DMS114 treated with DMSO at 0.1 percent for 48 hours (cell line): ENCODE results near the gene ACIN1.
"Not testable (repeated sequence)": the region's sequence is repeated elsewhere in the genome, so short reads cannot be mapped to it uniquely, and the experiment has no call there.

Source experiments
- DNase-seq: peaks from one replicate; lab custom pipeline; 2025; ENCODE audit not compliant: unreplicated experiment; lab: John Stamatoyannopoulos, UW

ACIN1 gene

DNA sequence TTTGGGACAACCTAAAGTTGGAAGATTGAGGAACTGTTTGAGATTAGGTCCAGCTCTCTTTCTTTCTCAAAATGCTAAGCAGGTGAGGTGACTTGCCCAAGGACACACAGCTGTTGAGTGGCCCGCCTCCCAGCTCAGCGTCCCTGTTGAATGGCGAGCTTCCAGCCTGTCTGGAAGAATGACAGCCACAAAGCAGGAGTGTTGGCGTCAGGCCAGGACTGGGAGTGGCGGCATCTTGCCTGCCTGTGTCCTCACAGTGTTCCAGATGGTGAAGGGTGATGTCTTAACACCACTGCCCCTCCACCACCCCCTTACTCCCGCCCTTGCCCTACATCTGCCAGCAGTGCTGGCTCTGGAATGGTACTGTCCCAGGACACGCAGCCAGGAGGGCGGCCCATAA lies 28.5 kb upstream of the ACIN1 start:
- no peak for DNase-seq

DNA sequence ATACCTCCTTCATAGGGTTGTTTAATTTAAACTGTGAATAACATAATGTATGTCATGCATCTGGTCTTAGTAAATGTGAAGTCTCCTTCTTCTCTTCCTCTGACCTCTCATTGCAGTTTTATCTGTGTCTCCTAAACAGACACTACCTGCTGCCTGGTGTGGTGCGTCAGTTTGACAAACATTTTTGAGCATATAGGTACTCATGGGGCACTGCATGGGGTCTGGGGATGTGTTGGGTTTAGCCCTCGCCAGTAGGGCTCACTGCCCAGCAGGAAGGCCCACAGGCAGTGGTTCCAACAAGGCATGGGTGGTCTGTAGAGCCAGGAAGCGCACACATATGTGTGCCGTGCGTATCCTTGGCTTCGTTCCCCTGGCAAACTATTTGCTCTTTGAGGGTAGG lies 27.1 kb upstream of the ACIN1 start:
- no peak for DNase-seq

DNA sequence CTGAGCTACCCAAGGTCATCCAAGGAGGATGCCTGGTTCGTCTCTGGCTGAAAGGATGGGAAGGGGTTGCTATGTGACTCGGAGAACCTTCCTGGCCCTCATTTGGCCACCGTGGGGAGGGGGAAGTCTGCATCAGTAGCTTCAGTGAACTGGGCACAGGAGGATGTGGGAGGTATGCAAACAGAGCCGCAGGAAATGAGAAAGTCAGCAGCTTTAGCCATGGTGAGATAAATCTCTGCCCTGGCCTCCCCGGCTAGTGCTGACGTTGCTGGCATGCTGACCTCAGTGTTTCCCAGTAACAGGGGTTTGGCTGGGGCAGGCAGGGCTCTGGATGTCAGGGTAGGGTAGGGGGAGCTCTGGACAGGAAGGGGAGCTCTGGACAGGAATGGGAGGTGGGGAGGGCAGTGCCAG lies 26.4 kb upstream of the ACIN1 start:
- no peak for DNase-seq

DNA sequence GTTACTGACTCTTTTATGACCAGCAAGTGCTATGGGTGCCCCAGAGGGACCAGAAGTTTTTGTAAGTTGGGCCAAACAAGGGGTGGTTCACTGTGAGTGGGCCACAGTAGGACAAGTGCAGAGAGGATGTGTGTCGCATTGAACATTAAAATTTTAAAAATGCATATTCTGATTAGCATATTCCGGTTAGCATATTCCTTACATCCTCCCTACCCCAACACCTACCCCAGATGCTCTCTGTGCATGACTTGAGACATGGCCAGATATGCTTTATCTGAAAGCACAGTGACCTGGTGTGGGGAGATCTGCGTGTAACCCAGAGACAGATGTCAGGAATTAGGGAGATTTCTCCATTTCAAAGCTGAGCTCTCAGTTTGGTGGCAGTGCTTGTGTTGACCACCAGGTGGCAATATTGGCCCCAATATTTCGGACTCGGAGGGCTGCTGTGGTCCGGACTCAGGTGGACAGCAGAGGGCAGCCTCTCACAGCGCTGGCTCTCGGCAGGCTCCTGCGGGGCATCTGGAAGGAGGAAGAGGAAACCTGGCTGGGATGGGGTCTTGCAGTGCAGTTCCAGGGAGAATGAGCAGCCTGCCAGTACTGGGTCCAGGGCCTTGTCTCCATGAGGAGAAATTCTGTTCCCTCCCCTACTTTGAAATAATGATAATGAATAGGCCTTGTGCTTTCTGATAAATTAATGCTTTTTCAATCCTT lies 25.8 kb upstream of the ACIN1 start:
- DNase-seq = peak; percentile 67

DNA sequence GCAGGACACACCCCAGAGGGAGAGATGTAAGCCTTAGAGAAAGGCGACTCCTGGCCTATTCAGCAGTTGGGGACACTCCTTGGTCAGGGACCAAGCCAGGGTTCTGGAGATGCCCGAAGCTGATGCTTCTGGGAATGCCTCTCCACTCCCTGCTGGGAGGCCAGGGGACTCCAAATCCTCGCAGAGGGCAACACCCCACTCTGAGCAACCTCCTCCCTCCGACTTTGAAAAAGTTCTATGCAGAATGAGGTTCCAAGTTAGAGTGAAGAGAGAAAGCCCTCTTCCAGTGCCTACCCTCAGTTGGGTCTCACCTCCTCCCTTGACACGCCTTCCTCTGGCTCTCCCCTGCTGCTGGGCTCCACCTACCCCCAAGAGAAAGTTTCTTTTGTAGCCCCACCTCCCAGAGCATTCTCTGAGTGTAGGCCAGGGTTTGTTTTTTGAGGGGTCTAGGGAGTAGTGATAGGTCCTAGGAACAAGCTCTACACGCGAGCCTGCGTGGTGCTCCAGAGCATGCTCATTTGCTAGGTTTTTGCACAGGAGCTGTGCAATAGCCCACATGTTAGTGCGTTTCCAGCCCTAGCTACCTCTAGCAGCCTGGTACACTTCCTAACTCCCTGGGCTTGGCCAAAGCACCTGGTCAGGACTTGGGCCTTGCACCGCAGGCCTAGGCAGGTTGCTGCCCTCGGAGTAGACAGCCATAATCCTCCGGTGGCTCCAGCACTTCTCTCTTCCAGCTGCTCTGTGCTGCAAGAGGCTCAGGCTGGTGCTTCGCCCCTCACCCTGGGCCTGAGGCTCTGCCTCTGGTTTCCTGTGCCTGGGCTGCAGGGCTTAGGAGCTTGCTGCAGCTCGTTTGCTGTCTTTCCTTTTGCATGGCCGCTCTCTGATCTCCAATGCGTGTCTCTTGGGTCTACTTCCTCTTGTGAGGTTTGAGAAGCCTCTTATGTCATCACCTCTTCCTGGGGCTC lies 24.7 kb upstream of the ACIN1 start:
- DNase-seq = no peak

DNA sequence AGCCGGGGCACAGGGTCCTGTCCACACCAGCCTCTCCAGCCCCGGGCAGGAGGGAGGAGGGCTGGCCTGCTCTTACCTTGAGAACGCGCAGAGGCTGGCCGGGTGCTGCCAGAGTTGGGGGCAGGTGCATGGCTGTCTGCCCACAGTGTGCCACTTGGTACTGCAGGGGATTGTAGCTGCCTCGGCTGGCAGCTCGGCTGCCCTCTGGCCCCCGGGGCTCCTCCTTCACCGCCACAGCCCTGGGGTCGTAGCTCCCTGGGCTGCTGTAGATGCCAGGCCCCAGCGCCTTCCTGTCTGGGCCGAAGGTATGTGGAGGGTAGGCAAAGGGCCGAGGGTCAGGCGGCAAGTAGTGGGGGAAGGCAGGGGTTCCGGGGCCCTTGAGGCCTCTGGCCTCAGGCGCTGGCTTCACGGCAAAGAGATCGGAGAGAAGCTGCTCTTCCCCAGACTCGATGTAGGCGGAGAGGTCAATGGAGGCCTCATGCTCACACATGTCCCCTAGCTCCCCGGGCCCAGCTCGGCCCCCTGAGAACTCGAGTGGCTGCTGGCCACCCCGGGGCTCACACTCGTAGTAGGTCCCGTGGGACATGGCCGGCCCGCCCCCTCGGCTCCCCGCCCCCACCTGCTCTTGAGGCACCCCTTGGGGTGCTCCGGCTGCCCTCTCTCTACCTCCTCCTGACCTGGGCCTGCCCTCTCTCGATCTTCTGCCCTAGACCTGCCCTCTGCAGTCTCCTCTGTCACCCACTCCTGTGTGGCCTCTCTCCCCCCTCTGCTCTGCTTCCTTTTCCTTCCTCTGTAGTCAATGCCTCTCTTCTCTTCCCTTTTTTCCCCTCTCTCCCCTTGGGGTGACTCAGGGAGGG lies 23.8 kb upstream of the ACIN1 start, which contains the start of gene CEBPE:
Gene CEBPE (minus strand): TSS at position 750 of the 857 bp plus-strand sequence. CDS start 164 bp downstream, at position 586.
- DNase-seq = no peak

DNA sequence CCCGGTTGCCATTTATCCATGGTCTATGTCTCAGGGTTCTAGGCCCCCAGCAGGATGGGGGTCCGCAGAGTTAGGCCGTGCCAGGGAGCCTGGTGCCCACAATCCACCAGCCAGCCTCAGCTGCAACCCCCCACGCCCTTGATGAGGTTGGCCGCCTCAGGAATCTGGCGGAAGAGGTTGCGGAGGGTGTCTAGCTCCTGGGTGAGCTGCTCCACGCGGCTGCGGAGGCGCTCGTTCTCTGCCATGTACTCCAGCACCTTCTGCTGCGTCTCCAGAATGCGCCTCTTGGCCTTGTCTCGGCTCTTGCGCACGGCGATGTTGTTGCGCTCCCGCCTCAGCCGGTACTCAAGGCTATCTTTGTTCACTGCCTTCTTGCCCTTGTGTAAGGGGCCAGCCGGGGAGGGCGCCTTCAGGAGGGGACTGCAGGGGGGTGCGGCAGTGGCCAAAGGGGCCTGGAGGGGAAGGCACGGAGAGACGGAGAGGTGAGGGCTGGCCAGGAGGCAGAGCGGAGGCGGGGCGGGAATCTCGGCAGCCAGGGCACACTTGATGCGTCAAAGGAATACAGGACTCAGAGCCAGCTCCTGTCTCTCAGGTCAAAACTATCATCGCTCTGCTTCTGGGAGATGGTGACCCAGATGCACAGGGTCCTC lies 22.6 kb upstream of the ACIN1 start:
- no peak for DNase-seq

DNA sequence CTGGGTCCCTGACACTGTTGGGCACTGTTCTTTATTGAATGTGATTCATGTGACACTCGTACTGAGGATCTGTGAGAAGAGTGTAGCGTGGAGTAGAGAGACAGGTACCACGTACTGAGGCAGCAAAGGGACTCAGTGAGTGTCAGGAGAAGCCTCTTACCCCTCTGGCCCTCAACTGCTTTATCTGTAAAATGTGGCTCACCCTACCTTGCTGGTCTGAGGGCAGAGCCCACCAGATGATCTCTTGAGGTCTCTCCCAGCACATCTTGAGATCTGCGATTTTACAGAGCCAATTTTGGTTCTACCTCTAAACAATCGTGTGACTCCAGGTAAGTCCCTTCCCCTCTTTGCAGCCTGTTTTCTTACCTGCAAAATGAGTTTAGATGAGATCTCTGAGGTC lies 21.0 kb upstream of the ACIN1 start:
- no peak for DNase-seq

DNA sequence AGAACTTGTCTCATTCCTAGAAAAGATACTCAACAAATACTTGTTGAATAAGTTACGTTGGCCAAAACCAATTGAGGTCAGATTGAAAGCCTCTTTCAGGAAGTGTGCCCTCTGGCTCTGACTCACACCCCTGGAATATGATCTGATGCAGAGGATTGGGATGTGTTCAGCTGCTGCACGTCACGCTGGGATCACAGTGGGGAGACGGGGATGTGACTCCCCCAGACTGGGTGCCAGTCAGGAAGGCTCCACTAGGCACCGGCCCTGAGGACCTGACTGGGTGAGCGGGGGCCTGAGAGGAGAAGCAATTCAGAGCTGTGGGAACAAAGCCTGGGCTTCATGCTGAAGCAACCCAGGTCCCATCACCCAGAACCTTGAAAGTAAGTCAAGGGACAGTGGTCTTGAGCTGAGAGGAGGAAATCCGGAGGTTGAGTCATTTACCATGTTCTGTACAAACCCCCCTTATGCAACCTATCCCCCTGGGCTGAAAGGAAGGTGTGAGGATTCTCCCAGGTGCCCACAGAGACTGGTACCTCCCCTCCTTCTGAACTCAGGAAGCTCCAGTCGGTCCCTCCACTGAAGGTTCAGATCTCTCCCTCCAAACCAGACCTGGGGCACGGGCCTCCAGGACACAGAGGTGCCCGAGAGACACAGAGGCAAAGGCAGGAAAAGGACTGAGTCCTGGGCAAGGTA lies 20.2 kb upstream of the ACIN1 start:
- DNase-seq = no peak

DNA sequence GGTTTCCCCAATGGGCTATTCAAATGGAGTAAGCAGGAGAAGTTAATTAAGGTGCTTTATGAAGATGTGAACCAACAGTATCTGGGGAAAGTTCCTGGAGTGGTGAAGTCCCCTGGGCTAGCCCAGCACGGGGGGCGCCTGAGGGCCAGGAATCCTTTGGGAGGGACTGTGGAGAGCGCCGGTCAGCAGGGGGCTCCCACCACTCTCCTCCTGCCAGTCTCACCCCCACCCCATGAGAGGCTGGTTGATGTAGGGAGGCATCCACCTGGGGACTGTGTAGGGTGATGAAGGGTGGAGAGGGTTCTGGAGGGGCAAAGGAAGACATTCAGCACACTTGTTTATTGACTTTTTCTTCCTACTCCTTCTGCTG lies 19.7 kb upstream of the ACIN1 start:
- DNase-seq = no peak

DNA sequence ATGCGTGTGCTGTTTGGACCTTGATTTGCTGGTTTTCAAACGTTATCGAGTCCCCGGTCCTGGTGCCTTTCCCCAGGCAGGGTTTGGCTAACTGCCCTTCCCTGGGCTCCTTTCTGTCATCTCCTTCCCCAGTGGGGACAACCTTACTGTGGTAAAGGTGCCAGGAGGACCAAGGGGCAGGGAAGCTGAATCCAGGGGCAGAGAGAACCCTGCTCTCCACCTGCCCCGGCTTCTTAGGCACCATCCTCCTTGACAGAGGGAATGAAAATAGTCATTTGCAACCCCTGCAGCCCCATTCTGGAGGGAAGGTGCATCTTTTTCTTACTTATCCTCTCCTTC lies 19.2 kb upstream of the ACIN1 start:
- DNase-seq = no peak

DNA sequence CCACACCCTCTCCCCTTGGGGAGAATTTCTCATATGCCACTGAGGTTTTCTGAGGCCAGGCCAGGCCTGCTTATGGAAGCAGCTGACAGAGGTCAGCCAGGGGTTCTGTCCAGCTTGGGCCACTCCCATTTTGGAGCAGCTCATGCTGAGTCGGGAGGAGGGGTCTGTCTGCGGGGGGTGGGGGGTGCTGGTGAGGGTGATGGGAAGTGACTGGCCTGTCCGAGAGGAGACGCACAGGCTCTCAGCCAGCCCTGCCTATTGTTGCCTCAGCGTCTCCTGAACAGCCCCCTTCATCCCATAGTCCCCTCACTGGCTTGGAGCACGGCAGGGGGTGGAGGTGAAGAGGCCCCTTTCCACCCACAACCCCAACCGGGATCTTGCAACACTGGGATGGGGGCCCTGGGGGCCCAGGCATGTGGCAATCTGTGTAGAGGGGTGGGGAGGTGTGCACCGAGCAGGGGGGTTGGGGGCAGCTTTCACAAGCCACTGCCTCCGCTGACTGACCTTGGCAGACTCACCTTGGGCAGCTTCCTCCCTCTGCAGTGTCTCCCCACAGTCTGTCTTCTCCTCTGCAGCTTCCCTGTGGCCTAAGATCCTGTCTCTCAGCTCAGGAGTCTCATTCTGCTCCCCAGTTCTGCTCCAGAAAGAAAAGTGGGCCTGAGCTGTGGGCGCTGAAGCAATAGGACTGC lies 18.6 kb upstream of the ACIN1 start:
- DNase-seq = no peak

DNA sequence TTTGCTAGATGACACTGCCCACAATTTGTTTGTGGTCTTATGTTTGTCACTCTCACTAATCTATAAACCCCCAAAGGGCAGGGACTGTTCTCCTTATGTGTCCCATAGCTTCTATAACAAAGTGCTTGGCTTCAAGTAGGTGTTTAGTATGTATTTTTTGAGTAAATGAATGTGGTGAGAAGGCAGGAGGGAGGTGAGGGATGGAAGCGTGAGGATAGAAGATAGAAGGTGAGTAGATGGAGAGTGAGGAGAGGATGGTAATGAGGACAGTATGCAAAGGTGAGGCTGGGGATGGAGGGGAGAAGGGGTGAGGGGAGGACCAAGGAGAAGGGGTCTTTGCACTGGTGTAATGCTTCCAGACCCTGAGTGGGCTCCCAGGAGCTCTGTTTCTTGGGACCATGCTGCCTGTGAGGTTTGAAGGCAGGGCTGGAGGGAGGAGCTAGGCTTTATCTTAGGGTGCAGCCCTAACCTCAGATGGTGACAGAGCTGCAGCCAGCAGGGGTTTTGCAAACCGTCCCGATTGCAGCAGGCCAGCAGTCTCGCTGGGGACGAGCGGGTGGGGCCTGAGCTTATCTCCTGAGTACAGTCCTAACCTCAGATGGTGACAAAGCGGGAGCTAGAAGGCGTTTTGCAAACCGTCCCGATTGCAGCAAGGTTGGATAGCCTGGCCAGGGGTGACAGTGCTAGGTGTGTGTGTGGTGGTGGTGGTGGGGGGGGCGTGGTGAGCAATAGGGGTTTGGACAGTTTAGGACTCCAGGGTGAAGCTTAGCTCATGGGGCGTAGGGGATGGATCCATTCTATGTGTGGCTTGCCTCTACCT lies 17.6 kb upstream of the ACIN1 start:
- DNase-seq = no peak

DNA sequence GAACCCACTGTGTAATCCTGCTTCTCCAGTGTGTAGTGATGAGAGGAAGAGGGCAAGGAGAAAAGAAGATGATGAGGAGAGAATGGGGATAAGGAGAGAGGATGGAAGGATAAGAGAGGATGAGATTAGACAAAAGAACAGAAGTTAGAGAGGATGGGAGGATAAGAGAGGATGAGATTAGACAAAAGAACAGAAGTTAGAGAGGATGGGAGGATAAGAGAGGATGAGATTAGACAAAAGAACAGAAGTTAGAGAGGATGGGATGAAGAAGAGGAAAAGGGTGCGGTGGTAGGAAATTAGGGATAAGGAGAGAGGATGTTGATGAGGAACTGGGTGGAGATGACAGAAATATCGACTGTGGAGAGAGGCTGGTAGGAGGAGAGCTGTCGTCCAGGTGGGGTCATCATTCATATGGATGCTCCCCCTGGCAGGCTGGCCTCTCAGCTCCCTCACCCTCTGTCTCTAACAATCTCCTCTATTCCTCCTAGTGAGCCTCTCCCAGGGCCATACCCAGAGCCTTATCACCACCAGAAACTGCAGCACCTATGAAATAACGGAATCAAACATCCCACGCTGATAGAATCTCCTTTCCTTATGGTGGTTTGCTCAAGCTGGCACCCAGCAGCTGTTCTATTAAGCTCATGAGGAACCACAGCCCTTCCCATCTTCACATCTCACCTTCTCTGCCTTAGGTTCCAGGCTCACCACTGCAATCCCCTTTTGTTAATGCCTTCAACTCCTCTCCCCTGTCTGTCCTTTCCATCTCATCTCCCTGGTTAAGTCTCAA lies 15.8 kb upstream of the ACIN1 start:
- DNase-seq = no peak

DNA sequence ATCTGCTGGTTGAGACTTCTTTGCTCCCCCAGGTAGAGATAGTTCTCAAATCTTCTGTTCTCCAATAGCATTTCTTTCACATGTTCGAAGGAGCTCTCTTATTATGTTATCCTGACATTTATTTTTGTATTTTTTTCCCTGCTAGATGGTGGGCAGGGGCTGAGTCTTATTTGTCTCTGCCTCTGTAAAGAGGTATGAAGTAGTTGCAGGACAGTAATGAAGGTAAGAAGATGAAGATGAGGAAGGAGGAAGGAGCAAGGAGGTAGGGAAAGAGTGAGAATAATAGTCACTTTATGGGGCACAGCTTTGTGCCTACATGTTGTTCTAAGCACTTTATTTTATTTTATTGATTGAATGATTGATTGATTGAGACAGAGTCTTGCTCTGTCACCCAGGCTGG lies 14.8 kb upstream of the ACIN1 start:
- DNase-seq = no peak

DNA sequence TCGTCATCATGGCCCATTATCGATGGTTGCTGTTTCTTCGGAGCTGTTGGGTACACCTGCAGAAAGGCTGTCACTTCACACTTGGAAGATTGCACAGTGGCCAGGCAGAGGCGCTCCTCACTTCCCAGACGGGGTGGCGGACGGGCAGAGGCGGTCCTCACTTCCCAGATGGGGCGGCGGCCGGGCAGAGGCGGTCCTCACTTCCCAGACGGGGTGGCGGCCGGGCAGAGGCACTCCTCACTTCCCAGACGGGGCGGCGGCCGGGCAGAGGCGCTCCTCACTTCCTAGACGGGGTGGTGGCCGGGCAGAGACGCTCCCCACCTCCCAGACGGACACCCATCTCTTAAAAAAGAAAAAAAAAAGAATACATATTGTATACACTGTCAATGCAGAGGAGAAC lies 13.2 kb upstream of the ACIN1 start:
- DNase-seq = not testable (repeated sequence)

DNA sequence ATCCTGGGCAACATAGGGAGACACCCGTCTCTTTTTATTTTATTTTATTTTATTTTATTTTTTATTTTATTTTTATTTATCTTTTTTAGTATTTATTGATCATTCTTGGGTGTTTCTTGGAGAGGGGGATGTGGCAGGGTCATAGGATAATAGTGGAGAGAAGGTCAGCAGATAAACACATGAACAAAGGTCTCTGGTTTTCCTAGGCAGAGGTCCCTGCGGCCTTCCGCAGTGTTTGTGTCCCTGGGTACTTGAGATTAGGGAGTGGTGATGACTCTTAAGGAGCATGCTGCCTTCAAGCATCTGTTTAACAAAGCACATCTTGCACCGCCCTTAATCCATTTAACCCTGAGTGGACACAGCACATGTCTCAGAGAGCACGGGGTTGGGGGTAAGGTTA lies 12.7 kb upstream of the ACIN1 start:
- not testable (repeated sequence) for DNase-seq

DNA sequence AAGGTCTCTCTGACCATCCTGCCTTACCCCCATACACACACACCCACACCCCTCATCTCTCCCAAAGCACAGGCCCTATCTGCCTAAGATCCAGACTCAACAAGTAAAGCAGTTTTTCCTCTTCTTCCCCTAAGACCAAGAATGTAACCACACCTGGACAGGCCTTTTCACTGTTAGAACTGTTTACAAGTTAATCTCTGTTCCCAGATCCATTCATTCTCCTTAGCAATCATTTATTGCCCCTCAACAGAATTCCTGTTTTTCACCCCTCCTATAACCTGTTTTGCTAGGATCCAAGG lies 11.8 kb upstream of the ACIN1 start:
- no peak for DNase-seq
